Immature natural killer cell (primary cell): ENCODE results near the gene PLEKHH1. TPM values are rescaled to one million over a fixed set of nuclear protein-coding genes. Genes with fewer than 3 reads are reported as not detected.

Experiments
- DNase-seq, 3 donors: peaks; one replicate each; pipeline ENCODE4 v3.0.0; 2022; ENCODE audit warnings: mixed read lengths in 1 of 3
- H3K27ac Mint-ChIP-seq, 6 donors: one replicate each; pipeline ENCODE4 v1.8.0; 2020; ENCODE audit warnings: mixed read lengths in 6 of 6, mild to moderate bottlenecking in 5 of 6, inconsistent platforms in 4 of 6, moderate library complexity in 3 of 6
- H3K27me3 Mint-ChIP-seq, 3 donors: one replicate each; pipeline ENCODE4 v1.8.0; 2020 to 2021; ENCODE audit warnings: low read depth in 3 of 3, mild to moderate bottlenecking in 3 of 3, mixed read lengths in 3 of 3, moderate library complexity in 3 of 3, inconsistent platforms in 1 of 3
- H3K36me3 Mint-ChIP-seq, 3 donors: one replicate each; pipeline ENCODE4 v1.8.0; 2020; ENCODE audit warnings: mixed read lengths in 3 of 3, inconsistent platforms in 2 of 3, mild to moderate bottlenecking in 2 of 3
- H3K4me1 Mint-ChIP-seq, 2 donors: one replicate each; pipeline ENCODE4 v1.8.0; 2020; ENCODE audit warnings: inconsistent platforms in 2 of 2, mild to moderate bottlenecking in 2 of 2, mixed read lengths in 2 of 2, moderate library complexity in 1 of 2
- H3K4me3 Mint-ChIP-seq, 5 donors: one replicate each; pipeline ENCODE4 v1.8.0; 2020; ENCODE audit warnings: mild to moderate bottlenecking in 5 of 5, mixed read lengths in 5 of 5, inconsistent platforms in 3 of 5, moderate library complexity in 3 of 5
- H3K9me3 Mint-ChIP-seq, 6 donors: one replicate each; pipeline ENCODE4 v1.8.0; 2020; ENCODE audit warnings: mild to moderate bottlenecking in 6 of 6, mixed read lengths in 6 of 6, inconsistent platforms in 4 of 6, moderate library complexity in 3 of 6
- polyA plus RNA-seq, 3 donors: library from polyadenylated mRNA; unstranded; fragments of 300-500 nt; fragmentation: Illumina TruSeq; gene quantifications; one replicate each; pipeline ENCODE4 v1.2.3, GENCODE V29; 2021

The PLEKHH1 gene
- polyA plus RNA-seq, 3 donors from 2014 or later = 0.22 TPM; not detected in 2

DNA sequence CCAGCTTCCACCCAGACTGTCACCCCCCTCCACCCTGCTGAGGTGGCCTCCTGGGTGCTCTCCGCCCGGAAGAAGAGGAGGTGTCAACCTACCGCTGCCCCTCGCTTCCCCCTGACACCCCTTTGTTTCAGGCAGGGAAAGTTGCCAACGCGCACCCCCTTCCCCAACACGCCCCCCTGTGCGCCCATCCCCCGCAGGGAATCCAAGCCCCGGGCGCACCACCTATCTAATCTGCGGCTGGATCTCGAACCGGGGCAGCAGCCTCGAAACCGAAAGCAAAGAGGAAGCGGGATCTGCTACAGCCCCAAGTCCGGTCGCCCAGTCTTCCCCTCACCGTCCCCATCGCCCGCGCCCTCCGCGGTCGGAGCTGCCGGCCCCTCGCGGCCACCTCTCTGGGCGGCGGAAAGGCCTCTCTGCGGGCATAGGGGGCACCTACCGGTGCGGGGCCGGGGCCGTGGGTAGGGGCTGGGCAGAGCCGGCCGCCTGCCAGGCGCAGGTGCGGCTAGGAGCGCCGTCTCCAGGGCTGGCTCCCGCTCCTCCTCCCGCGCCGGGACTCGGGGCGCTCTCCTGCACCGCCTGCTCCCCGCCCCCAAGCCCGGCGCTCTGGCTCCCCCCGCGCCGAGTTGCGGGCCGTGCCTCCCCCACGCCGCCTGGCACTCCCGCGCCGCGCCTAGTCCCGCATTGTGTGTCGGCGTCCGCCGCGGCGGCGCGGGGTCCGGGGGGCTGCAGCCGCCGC, 18.3 kb upstream of the PLEKHH1 start:
- peak overlapping the region; percentile 92 to 96 (median 94) for H3K4me3 Mint-ChIP-seq

DNA sequence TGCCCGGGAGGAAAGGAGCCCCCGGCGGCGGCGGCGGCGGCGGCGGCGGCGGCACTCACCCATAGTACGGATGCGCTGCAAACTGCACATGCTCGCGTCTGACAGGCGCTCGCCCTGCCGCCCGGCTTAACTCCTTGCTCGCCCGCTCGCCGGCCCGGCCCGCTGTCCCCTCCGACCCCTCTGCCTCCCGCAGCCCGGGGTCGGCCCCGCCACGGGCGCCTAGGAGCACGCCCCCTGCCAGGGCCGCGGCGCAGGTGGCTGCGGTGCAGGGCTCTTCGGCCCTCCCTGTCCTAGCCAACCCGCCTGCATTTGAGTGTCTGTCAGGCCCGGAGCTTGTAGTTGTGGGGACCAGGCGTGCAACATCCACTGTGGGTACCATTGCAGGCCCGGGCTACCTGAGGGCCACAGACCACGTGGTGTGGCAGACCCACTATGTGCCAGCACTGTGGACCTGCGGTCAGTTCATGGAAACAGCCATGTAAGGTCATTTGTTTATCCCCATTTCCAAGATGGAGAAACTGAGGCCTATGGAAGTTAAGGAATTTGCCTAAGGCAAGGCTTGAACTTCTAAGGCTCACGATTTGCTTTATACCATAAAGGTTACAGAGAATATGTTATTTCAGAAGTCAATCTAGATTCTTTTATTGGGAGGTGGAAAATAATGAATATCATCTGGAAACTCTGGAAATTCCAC, 17.6 kb upstream of the PLEKHH1 start:
- Mint-ChIP-seq H3K9me3 (no peaks in the 10 kb centered on the region), H3K27ac (peak overlapping the region in 5 of 6 donors; percentile 62 to 87 (median 83)), H3K36me3 (no peaks in the 10 kb centered on the region), H3K4me3 (peak overlapping the region; percentile 73 to 96 (median 77)), H3K4me1 (peaks cover 27 to 47% of the 10 kb centered on the region in 2 donors), H3K27me3 (peaks cover 3 to 10% (median 3%) of the 10 kb centered on the region in 3 donors)
- DNase-seq = peak; percentile 44 to 55 (median 46)

More for the DNA sequence above, 18.3 kb upstream of the PLEKHH1 start:
- peak; percentile 61 to 70 (median 65) for DNase-seq
- H3K27ac Mint-ChIP-seq = peak overlapping the region; percentile 84 to 94 (median 90)
- peaks cover 3 to 7% (median 3%) of the 10 kb centered on the region in 3 donors for H3K27me3 Mint-ChIP-seq
- no peaks in the 10 kb centered on the region for H3K9me3 Mint-ChIP-seq
- H3K36me3 Mint-ChIP-seq = no peaks in the 10 kb centered on the region
- peaks cover 27 to 52% of the 10 kb centered on the region in 2 donors for H3K4me1 Mint-ChIP-seq

DNA sequence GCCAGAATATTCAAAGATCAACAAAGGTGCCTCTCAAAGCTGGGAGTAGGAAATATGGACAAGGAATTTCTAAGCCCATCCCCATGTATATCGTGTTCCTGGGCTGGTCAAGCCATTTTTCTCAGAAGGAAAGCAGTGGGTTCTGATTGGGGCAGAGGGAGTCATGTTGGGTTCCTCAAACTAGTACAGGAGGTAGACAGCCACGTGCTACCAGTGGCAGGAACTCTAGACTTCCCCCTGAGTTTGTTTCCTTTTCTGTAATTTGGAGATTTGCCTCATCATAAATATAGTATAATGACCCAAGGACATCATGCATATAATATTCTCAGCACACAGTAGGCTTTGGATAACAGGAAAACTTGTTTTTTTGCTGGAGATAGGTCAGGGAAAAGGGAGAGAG, 16.4 kb upstream of the PLEKHH1 start:
- Mint-ChIP-seq H3K9me3 (peaks cover 0 to 2% (median 0%) of the 10 kb centered on the region in 6 donors), H3K27me3 (peaks cover 3 to 17% (median 5%) of the 10 kb centered on the region in 3 donors), H3K4me3 (peak overlapping the region; percentile 73 to 96 (median 77)), H3K36me3 (no peaks in the 10 kb centered on the region), H3K27ac (peak overlapping the region; percentile 55 to 83 (median 73)), H3K4me1 (peaks cover 25 to 37% of the 10 kb centered on the region in 2 donors)
- DNase-seq = no peak

DNA sequence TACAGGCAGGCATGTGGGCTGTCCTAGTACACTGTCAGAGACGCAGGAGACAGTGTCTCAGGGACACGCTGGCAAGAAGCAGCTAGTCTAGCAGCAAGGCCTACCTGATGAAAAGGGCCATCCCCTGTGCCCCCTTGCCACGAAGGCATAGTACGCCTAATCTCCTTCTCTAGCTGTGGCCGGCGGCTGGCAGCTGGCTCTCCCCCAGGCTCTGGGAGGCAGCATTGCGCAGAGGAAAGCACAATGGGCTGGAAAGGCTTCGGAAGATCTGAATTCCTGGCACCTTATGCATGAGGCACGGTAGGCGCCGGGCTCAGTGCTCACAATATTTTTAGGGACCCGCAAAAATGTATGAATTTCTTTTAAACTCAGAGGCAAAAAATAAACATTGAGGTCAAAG, 16.0 kb upstream of the PLEKHH1 start:
- Mint-ChIP-seq H3K27ac (peak overlapping the region in 1 of 6 donors; percentile 68), H3K9me3 (peaks cover 0 to 2% (median 0%) of the 10 kb centered on the region in 6 donors), H3K27me3 (peaks cover 5 to 20% (median 5%) of the 10 kb centered on the region in 3 donors), H3K4me3 (peak overlapping the region in 3 of 5 donors; percentile 76 to 94 (median 77)), H3K36me3 (no peaks in the 10 kb centered on the region), H3K4me1 (peaks cover 25 to 36% of the 10 kb centered on the region in 2 donors)
- no peak for DNase-seq

DNA sequence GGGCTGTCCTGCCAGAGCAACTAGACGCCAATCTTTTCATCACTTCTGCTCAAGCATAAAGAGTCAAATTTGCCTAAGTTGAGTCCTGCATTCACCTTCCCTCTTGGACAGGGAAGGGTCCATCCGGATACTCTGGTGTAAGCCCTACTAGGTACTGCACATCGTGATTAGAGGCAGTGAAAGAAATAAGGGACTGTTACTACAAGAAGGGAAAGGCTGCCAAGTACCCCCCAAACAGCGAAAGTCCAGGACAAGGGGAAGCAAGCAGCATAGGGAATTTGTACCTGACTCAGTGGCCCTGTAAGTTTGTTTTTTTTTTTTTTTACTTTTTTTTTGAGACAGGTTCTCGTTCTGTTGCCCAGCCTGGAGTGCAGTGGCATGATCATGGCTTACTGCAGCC, 13.7 kb upstream of the PLEKHH1 start:
- Mint-ChIP-seq H3K27ac (no peak overlapping the region), H3K4me3 (no peak overlapping the region), H3K9me3 (peaks cover 0 to 2% (median 0%) of the 10 kb centered on the region in 6 donors), H3K36me3 (no peaks in the 10 kb centered on the region), H3K4me1 (peaks cover 14% of the 10 kb centered on the region in 2 donors), H3K27me3 (peaks cover 10 to 19% (median 11%) of the 10 kb centered on the region in 3 donors)
- DNase-seq = no peak

DNA sequence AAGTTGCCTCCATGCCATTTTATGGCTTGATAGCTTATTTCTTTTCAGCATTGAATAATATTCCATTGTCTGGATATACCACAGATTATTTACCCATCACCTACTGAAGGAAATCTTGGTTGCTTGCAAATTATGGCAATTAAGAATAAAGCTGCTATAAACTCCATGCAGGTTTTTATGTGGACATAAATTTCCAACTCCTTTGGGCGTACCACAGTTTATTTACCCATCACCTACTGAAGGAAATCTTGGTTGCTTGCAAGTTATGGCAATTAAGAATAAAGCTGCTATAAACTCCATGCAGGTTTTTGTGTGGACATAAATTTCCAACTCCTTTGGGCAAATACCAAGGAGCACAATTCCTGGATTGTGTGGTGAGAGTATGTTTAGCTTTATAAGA, 12.6 kb upstream of the PLEKHH1 start:
- DNase-seq = no peak
- no peak overlapping the region for H3K4me3 Mint-ChIP-seq
- peaks cover 11 to 14% of the 10 kb centered on the region in 2 donors for H3K4me1 Mint-ChIP-seq
- peaks cover 0 to 2% (median 0%) of the 10 kb centered on the region in 6 donors for H3K9me3 Mint-ChIP-seq
- no peak overlapping the region for H3K27ac Mint-ChIP-seq
- no peaks in the 10 kb centered on the region for H3K36me3 Mint-ChIP-seq
- peaks cover 10 to 20% (median 11%) of the 10 kb centered on the region in 3 donors for H3K27me3 Mint-ChIP-seq

DNA sequence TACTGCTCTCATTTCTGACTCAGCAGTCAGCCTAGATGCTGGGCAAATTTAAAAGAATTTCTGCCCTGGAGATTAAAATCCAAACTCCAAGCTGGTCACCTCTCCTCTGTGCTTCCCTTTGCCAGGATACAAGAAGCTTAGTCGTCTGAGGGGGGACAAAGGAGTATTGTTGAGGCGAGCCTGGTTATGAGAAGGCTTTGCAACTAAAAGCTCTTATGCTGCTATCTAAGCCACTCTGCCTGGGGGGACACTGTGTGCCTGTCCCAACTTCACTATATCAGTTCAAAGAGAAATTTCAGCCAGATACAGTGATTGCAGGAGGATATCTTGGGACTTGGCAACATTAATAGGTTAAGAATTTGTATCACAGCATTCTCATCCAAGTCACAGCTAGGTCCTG, 10.8 kb upstream of the PLEKHH1 start:
- Mint-ChIP-seq H3K27me3 (peaks cover 11 to 20% (median 19%) of the 10 kb centered on the region in 3 donors), H3K27ac (no peak overlapping the region), H3K36me3 (no peaks in the 10 kb centered on the region), H3K4me3 (no peak overlapping the region), H3K4me1 (no peaks in the 10 kb centered on the region), H3K9me3 (peaks cover 0 to 2% (median 0%) of the 10 kb centered on the region in 6 donors)
- DNase-seq = no peak

DNA sequence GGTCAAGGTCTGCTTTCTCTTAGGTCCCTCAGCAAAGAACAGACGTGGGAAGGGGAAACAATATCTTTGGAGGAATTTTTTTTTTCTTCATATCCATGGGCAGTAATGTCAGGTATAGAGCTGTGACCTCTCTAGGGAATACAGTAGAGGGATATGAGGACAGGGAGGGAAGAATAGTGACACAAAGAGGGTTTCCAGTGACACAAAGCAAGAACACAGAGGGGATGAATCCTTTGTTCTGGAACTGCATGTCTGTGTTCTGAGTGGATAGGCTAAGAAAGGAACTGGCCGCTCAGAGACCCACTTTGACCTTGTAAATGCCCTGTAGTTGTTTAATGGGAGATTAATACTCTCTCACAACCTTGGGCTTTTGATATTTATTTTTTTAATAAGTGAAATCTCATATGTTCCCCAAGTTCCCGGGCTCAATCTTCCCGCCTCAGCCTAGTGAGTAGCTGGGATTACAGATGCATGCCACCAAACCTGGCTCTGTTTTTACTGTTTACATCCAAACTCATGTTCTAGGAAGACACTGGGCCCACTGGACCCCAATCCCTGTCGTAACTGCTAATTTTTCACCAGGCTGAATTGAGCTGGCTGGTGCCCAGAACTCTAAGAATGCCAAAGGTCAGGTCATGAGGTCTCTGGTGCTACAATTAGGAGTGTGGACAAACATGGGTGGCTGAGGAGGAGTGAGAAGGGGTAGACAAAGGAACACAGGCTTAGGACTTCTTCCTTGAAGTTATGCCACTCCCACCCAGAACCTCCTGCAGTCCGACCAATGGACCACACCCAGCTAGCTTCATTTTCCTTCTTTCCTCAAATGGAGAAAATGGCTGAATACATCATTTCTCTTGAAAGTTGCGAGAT, 9.1 kb upstream of the PLEKHH1 start:
- Mint-ChIP-seq H3K4me3 (no peak overlapping the region), H3K36me3 (no peaks in the 10 kb centered on the region), H3K27ac (no peak overlapping the region), H3K27me3 (peaks cover 8 to 19% (median 18%) of the 10 kb centered on the region in 3 donors), H3K9me3 (peaks cover 0 to 2% (median 0%) of the 10 kb centered on the region in 6 donors), H3K4me1 (no peaks in the 10 kb centered on the region)
- no peak for DNase-seq

DNA sequence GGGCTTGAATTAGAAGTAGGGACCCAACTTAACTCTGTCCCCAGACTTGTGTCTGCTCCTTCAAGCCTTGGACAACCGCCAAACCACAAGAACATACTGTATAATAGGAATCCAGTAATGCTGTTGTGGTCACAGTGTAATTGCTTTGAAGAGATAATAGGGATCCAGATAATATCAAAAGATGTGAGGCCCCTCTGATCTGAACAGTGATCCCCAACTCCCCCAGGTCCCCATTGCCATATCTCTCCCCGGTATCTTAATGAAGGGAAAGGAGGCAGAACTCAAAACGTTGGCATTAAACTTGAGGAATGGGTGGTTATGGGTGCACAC, 8.5 kb upstream of the PLEKHH1 start:
- Mint-ChIP-seq H3K27me3 (peaks cover 10 to 19% (median 18%) of the 10 kb centered on the region in 3 donors), H3K36me3 (no peaks in the 10 kb centered on the region), H3K4me3 (no peak overlapping the region), H3K9me3 (peaks cover 0 to 2% (median 0%) of the 10 kb centered on the region in 6 donors), H3K4me1 (no peaks in the 10 kb centered on the region), H3K27ac (no peak overlapping the region)
- DNase-seq = no peak

DNA sequence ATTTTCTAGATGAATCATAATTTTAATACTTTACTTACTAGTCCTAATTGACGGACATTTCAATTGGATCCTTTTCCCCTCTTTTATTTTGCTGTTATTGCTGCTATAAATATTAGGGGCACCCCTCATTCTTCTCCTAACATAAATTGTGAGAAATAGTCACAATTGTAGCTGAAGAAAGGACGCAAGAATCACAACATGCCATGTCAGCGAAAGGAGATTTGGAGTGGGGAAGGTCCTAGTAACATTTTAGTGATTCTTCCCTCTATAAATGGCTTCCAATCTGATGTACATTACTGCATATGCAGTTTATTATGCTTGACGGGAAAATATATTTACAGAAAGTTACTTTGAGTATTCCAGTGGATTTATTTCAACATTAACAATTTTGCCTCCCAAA, 7.7 kb upstream of the PLEKHH1 start:
- Mint-ChIP-seq H3K4me1 (no peaks in the 10 kb centered on the region), H3K27me3 (peaks cover 11 to 19% (median 17%) of the 10 kb centered on the region in 3 donors), H3K9me3 (peaks cover 0 to 2% (median 0%) of the 10 kb centered on the region in 6 donors), H3K4me3 (no peak overlapping the region), H3K27ac (no peak overlapping the region), H3K36me3 (no peaks in the 10 kb centered on the region)
- no peak for DNase-seq

DNA sequence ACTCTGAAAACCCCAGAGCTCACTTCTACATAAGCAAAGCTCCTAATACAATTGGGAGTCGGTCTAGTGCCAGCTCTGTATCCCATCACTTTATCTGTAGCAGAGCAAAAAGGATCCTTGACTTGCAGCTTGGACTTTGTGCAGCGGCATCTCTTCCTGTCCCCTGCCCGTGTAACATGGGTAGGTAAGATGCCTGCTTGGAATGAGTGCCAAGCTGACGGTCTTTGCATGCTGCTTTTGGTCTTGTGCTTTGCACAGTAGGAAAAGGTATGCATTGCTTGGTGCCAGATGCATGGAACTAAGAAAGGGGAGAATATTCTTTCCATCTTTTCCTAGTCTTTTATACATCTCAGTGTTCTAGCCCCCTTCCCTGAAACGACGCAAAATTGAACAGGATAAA, 6.9 kb upstream of the PLEKHH1 start:
- no peaks in the 10 kb centered on the region for H3K4me1 Mint-ChIP-seq
- peaks cover 9 to 19% (median 13%) of the 10 kb centered on the region in 3 donors for H3K27me3 Mint-ChIP-seq
- H3K9me3 Mint-ChIP-seq = peaks cover 0 to 2% (median 0%) of the 10 kb centered on the region in 6 donors
- H3K36me3 Mint-ChIP-seq = no peaks in the 10 kb centered on the region
- DNase-seq = no peak
- H3K4me3 Mint-ChIP-seq = no peak overlapping the region
- H3K27ac Mint-ChIP-seq = no peak overlapping the region

DNA sequence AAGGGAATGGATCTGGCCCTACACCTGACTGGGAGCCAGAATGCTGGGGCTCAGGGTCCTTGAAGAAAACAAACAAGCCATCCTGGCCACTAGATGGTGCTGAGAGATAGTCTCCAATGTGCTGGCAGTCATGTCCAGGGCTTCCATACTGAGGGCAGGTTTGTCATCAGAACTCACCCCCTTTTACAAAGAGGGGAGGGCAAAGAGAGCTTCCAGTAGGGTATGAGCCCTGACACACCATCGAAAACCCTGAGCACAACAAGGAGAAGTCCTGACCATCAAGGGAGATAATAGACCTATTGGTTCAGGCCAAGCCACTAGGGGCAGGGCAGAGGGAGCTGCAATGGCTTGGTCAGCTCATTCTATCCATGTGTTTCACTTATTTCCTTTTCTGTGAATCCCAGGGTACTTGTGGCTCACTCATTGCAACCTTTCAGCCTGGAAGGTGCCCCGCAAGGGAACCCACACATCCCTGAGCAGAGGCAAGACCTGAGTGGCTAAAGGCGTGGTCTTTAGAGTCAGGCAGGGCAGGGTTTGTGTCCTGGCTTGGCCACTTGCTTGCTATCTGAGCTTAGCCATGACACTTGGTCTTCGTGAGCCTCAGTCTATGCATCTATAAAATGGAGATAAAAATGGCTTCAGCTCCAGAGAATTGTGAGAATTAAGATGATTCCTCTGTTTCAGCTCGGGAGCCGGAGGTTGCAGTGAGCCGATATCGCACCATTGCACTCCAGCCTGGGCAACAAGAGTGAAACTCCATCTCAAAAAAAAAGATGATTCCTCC, 6.2 kb upstream of the PLEKHH1 start:
- H3K27ac Mint-ChIP-seq = no peak overlapping the region
- peak in 2 of 3 donors; percentile 24 to 31 for DNase-seq
- no peaks in the 10 kb centered on the region for H3K36me3 Mint-ChIP-seq
- H3K9me3 Mint-ChIP-seq = no peaks in the 10 kb centered on the region
- peaks cover 9 to 18% (median 9%) of the 10 kb centered on the region in 3 donors for H3K27me3 Mint-ChIP-seq
- H3K4me3 Mint-ChIP-seq = no peak overlapping the region
- no peaks in the 10 kb centered on the region for H3K4me1 Mint-ChIP-seq

DNA sequence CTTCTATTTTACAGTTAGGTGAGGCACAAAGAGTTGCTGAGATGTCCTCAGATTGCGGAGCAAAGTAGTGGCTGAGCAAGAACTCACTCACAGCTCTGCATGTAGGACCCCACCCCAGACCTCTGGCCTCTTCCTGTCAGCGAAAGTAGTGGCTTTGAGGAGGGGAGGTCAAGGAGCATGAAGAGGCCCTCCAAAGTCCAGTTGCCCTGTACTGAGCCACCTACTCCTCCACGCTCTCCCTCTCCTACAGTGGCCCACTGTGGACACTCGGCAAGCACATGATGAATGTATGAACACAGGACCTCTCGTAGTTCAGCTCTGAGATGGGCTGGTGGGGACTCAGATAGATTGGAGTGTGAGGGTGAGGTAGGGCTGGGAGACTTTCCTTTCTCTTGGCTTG, 5.3 kb upstream of the PLEKHH1 start:
- Mint-ChIP-seq H3K27ac (no peak overlapping the region), H3K27me3 (peaks cover 6 to 22% (median 12%) of the 10 kb centered on the region in 3 donors), H3K4me3 (no peak overlapping the region), H3K36me3 (no peaks in the 10 kb centered on the region), H3K4me1 (peaks cover 0 to 4% of the 10 kb centered on the region in 2 donors), H3K9me3 (no peaks in the 10 kb centered on the region)
- DNase-seq = no peak
